Stimulated activated CD4-positive, alpha-beta T cell treated with anti-CD3 and anti-CD28 coated beads, Interleukin-4, amount 100 ng/mL, for 4 hours (primary cell): ENCODE results near the gene HIVEP3.
A peak's percentile ranks its signal among the peaks of the same experiment; 100 is the strongest.

Source experiments
- DNase-seq, 2 experiments: peaks; one replicate each; pipeline ENCODE4 v3.0.0-alpha.2; 2020

HIVEP3 gene

GRCh38 chr1:41749991-41750745 is 168.6 kb downstream of the HIVEP3 start:
- DNase-seq: no peak

GRCh38 chr1:41745022-41745421 is 173.7 kb downstream of the HIVEP3 start:
- no peak for DNase-seq

DNA sequence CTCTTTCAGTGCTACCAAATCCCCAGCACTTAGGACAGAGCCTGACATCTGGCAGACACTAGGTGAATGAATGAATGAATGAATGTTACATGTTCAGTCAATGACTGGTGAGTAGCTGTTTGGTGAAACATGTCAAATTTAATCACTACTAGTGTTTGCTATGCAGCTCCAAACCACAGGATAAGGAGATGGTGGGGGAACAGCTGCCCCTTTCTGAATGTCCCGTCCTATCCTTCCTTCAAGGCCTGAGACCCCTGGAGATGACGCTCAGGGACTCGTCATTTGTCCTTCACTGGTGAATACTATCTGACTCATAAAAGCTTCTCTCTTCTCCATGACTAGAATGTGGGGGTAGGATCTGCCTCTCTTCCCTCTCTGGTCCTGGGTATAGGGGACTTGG is 175.4 kb downstream of the HIVEP3 start:
- no peak for DNase-seq

DNA sequence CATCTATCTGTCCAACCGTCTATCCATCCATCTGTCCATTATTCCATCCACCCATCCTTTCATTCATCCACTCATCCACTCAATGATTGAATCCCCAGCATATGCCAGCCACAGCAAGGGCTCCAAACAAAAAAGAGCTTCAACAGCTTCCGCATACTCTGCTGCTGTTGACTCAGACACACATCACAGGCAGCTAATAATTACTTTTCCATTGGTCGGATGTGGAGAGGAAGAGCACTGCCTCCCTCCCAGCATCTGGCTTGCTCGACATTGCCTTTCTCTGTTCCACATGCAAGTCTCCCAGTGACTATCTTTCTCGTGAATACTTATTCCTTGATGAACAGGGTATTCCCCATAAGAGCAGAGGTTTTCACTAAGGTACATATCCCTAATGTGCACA is 176.5 kb downstream of the HIVEP3 start:
- no peak for DNase-seq

DNA sequence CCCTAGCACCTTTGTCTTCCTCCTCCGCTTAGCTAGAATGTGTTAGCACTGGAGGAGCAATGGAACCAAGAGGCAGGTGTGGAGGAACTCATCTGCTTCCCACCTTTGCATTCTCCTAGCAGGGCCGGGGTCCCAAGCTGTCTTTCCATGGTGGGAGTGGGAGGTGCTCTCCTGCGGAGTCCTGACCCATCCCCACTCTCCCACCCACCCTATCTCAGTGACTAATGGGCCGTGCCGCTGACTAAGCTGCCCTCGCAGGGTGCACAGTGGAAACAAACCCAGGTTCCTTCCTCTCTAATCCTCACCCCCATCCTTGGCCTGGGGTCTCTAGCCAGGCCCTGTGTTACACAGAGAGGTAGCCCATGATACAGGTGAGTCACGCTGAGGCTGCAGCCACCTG is 177.5 kb downstream of the HIVEP3 start:
- peak; percentile 58 to 81 for DNase-seq

DNA sequence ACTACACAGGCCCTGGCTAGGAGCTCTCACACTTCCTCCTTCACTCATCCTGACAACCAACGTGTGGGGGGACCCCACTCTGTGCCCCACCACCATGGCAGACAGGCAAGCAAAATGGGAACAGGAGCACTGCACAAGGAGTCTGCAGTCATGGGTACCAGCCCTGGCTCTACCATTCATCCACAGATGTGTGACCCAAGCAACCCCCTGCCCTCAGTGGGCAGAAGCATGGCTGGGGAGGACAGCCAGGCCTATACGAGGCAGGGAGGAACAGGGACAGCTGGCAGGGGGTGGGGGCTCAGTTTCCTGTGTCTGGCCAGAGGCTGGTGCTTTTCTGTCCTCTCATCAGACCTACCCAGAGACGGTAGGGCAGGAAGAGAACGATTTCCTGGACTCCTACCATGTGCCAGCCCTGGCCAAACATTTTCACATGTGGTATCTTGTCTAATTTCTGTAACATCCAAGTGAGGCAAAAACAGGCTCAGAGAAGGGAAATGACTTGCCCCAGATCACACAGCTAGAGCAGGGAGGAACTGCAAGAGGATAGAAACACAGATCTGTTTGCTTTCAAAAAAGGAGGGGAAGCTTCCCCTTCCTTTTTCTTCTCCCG is 178.0 kb downstream of the HIVEP3 start:
- DNase-seq: peak; percentile 17 to 20

DNA sequence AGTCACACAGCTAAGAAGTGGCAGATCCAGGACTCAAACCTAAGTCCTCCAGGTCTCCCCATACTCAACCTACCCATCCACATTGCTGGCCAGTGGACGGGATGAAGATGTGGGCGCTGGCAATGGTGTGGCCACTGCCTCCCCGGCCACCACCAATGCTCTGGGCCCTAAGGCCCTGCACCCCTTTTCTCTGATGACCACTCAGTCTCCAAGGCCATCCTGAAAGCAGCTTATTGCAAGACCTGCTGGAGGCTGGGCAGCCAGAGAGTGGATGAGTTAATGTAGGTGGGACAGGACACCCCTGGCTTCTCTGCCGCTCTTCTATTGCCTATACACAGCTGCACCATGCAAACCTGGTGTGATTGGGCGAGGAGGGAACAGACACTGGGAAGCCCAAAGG is 178.7 kb downstream of the HIVEP3 start:
- DNase-seq: no peak

DNA sequence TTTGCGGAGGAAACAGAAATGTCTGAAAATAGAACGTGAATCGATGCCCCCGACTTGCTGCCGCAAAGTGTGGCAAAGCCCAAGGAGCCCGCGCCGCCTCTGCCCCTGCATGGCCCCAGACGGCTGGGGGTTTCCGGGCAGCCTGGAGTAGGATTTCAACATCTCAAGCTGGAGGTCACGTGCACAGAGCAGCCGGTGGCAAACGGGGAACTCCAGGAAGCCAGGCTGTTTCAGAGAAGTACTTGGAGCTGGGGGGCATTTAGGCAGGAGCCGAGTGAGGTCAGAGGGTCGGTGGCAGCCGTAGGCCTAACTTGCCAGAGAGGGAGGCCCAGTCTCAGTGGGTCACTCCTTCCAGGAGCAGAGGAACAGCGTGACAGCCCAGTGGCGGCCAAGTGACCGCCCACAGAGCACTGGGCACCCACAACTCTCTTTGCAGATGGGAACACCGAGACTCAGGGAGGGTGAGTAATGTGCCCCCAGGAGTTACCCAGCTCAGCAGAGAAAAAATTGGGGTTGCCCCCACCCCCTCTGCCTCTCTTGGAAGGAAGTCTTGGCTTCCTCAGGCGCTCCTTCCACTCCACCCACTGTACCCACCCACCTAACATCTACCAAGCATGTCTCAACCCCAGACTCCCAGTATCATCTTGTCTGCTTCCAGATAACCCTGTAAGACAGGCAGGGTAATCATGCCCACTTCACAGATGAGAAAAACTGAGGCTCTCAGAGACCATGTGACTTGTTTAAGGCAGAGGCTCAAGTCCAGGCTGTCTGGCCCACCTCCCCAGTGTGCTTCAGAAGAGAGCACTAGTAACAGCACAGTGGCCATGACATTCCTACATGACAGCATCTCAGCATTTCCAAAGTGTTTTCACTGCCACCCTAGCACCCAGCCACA is 179.4 kb downstream of the HIVEP3 start:
- DNase-seq: peak; percentile 83 to 94

- DNase-seq: no peak
Measured at GRCh38 chr1:41738475-41738874, 180.2 kb downstream of the HIVEP3 start.

DNA sequence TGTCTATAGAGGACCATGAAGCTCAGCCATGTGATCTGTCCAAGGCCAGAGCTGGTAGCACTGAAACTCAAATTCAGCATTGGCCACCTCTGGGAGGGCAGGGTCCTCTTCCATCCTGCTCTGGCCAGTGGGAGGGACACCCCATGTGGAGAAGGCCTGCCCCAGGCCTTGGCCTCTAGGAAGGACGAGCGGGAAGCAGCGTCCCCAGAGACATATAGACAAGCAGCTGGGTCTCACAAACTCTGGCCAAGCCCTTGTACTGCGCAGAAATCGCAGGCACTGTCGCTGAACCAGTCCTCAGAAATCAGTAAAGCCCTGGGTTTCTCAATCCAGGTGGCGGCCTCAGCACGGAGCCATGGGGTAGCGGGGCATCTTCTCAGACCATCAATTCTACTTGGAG is 180.7 kb downstream of the HIVEP3 start:
- DNase-seq: no peak

- DNase-seq: no peak
Measured at GRCh38 chr1:41735631-41736260, 183.0 kb downstream of the HIVEP3 start.

- DNase-seq: no peak
Measured at GRCh38 chr1:41735139-41735538, 183.6 kb downstream of the HIVEP3 start.

GRCh38 chr1:41734201-41734970 is 184.3 kb downstream of the HIVEP3 start:
- no peak for DNase-seq

DNA sequence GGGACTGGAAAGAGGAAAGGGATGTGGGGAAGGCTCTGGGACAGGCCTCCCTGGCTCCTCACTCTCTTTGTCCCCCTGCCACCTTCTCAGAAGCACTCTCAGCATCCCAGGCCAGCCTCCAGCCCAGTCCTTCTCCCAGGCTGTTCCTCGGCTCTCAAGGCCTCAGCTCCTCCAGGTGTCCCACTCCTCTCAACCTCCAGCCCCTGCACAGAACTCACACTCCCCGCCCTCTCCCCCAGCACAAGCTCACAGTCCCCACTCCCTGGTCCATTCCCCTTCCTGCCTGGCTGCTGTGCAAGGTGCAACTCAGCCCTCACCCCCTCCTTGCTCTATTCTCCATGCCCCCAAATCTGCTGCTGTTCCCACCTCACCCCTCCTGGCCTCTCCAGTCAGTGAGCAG is 185.0 kb downstream of the HIVEP3 start:
- no peak for DNase-seq

DNA sequence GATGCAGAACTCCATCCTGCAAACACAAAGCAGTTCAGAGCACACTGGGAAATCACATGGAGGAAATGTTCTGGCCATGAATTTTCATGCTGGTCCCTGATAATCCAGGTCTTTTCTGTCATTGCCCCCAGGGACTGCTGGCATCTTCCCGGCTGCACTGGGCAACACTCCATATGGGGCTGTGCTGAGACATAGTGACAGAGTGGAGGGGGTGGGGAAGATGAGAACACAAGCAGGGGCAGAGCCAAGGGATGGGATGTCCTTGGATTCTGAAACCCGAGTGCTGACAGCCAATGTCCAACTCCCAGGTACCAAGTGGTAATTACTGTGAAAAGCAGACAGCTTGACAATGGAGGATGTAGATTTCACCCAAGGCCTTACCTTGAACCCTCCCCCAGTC is 185.7 kb downstream of the HIVEP3 start:
- no peak for DNase-seq

DNA sequence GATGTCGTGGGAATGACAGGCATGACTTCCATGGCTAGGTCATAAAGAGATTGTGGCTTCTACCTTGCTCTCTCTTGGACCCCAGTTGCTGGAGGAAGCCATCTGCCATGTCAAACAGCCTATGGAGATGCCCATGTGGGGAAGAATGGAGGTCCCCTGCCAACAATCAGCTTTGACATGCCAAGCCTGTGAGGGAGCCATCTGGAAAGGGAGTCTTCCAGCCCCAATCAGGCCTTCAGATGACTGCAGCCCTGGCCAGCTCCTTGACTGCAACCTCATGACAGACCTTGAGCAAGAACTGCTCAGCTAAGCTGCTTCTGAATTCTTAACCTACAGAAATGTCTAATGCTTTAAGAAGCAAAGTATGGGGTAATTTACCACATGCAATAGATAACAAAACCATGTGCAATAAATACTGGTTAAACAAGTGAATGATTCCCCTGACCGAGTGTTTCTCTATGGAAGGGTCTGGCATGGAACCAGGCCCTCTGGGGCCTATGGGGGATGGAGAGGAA is 187.1 kb downstream of the HIVEP3 start:
- DNase-seq: no peak

- DNase-seq: no peak
Measured at GRCh38 chr1:41730806-41731205, 187.9 kb downstream of the HIVEP3 start.

- peak; percentile 39 to 52 for DNase-seq
Measured at GRCh38 chr1:41728403-41729202, 190.1 kb downstream of the HIVEP3 start.

- DNase-seq: no peak
Measured at GRCh38 chr1:41727749-41728115, 191.0 kb downstream of the HIVEP3 start.

- peak in 1 of 2 experiments; percentile 25 for DNase-seq
Measured at GRCh38 chr1:41726899-41727748, 191.6 kb downstream of the HIVEP3 start.
